ENCODE measurements around the gene FUOM.

DNA sequence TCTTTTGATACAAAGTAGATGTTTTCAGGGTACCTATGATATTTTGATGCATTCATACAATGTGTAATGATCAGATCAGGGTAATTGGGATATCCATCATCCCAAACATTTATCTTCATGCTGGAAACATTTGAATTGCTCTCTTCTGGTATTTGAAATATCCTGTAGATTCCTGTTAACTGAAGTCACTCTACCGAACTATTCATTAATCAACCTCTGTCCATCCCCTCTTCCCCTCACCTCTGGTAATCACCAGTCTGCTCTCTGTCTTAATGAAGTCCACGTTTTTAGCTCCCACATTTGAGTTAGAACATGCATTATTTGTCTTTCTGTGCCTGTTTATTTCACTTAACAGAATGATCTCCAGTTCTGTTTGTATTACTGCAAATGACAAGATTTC is 47.5 kb upstream of the FUOM start:
- TF ChIP-seq CTCF (IDR thresholded peaks at IDR 0.05) (no peak), POLR2AphosphoS5 (IDR thresholded peaks at IDR 0.05; ENCODE audit: insufficient read depth in 1 of 2, low read depth in 1 of 2) (no peak), POLR2A (IDR thresholded peaks at IDR 0.05) (no peak)
